CD4-positive, CD25-positive, alpha-beta regulatory T cell (primary cell): Measurements from ENCODE around the gene R3HCC1L. TPM values are rescaled to one million over a fixed set of nuclear protein-coding genes. Genes with fewer than 3 reads are reported as not detected.

Experiments
- ATAC-seq, 2 donors: fragments of 150-1000 bp; cut with Tn5 transposase; one replicate each; pipeline ENCODE4 v1.10.0; 2021; ENCODE audit warnings: low read depth in 2 of 2, moderate number of reproducible peaks in 2 of 2, moderate library complexity in 1 of 2
- DNase-seq, 3 donors: peaks; one replicate each; pipeline versions ENCODE4 v3.0.0 to v3.0.0-alpha.2; 2012 to 2022; ENCODE audit warnings: mixed read lengths in 1 of 3
- H3K27ac ChIP-seq: one replicate; pipeline ENCODE4 v1.7.0; 2013; ENCODE audit warnings: mild to moderate bottlenecking, low read length; ENCODE audit not compliant: insufficient read depth, poor library complexity, severe bottlenecking
- H3K27me3 ChIP-seq: one replicate; pipeline ENCODE4 v1.7.0; 2013; ENCODE audit warnings: low read length; ENCODE audit not compliant: control insufficient read depth, insufficient read depth
- H3K36me3 ChIP-seq: one replicate; pipeline ENCODE4 v1.7.0; 2013; ENCODE audit warnings: mild to moderate bottlenecking, low read length, moderate library complexity; ENCODE audit not compliant: control insufficient read depth, insufficient read depth
- H3K4me1 ChIP-seq: 2 replicates; pipeline ENCODE4 v1.7.0; 2013; ENCODE audit warnings: mild to moderate bottlenecking, low read length; ENCODE audit not compliant: insufficient read depth, control insufficient read depth, poor library complexity, severe bottlenecking
- H3K4me3 ChIP-seq: one replicate; pipeline ENCODE4 v1.7.0; 2013; ENCODE audit warnings: low read depth, mild to moderate bottlenecking, low read length, moderate library complexity
- H3K9me3 ChIP-seq, 2 experiments: 1 replicate in 1 of 2; 2 replicates in 1 of 2; pipeline ENCODE4 v1.7.0; 2013; ENCODE audit warnings: low read length in 2 of 2, mild to moderate bottlenecking in 1 of 2, moderate library complexity in 1 of 2; ENCODE audit not compliant: control insufficient read depth in 2 of 2
- H3K27ac Mint-ChIP-seq, 3 donors: one replicate each; pipeline ENCODE4 v1.8.0; 2020 to 2022; ENCODE audit warnings: mild to moderate bottlenecking in 3 of 3, mixed read lengths in 3 of 3, moderate library complexity in 2 of 3
- H3K27me3 Mint-ChIP-seq: one replicate; pipeline ENCODE4 v1.8.0; 2022; ENCODE audit warnings: mild to moderate bottlenecking, mixed read lengths
- H3K36me3 Mint-ChIP-seq: one replicate; pipeline ENCODE4 v1.8.0; 2020; ENCODE audit warnings: mixed read lengths
- H3K4me1 Mint-ChIP-seq, 4 donors: one replicate each; pipeline ENCODE4 v1.8.0; 2020 to 2022; ENCODE audit warnings: mixed read lengths in 4 of 4, mild to moderate bottlenecking in 1 of 4
- H3K4me3 Mint-ChIP-seq, 4 donors: one replicate each; pipeline ENCODE4 v1.8.0; 2020 to 2022; ENCODE audit warnings: mild to moderate bottlenecking in 4 of 4, mixed read lengths in 4 of 4, moderate library complexity in 3 of 4
- H3K9me3 Mint-ChIP-seq, 7 donors: one replicate each; pipeline ENCODE4 v1.8.0; 2020 to 2022; ENCODE audit warnings: mixed read lengths in 7 of 7, mild to moderate bottlenecking in 3 of 7, moderate library complexity in 2 of 7
- polyA plus RNA-seq, 4 donors: library from polyadenylated mRNA; unstranded; fragments of 300-500 nt; fragmentation: Illumina TruSeq; gene quantifications; one replicate each; pipeline ENCODE4 v1.2.3, GENCODE V29; 2021
- total RNA-seq: library from RNA; stranded (reverse); gene quantifications from one replicate; pipeline ENCODE4 v1.2.3, GENCODE V29; 2022

The R3HCC1L gene
- total and polyA plus RNA-seq, 5 donors from 2014 or later: 10.4 to 29.7 (median 13.3) TPM

GRCh38 chr10:98097175-98097574, 37.3 kb upstream of the R3HCC1L start:
- H3K4me3 ChIP-seq: no peak overlapping the region
- DNase-seq (no peak), ATAC-seq (no peak)
- no peaks in the 10 kb centered on the region for H3K4me1 Mint-ChIP-seq
- no peaks in the 10 kb centered on the region for H3K36me3 Mint-ChIP-seq
- H3K27me3 Mint-ChIP-seq: no peaks in the 10 kb centered on the region
- no peaks in the 10 kb centered on the region for H3K36me3 ChIP-seq
- H3K4me1 ChIP-seq: no peaks in the 10 kb centered on the region
- no peak overlapping the region for H3K27ac ChIP-seq
- H3K4me3 Mint-ChIP-seq: no peak overlapping the region
- no peak overlapping the region for H3K27ac Mint-ChIP-seq
- no peaks in the 10 kb centered on the region for H3K27me3 ChIP-seq
- H3K9me3 Mint-ChIP-seq: no peaks in the 10 kb centered on the region
- H3K9me3 ChIP-seq: no peaks in the 10 kb centered on the region

- H3K27me3 Mint-ChIP-seq: no peaks in the 10 kb centered on the region
- H3K27ac Mint-ChIP-seq: no peak overlapping the region
- Histone ChIP-seq H3K4me3 (no peak overlapping the region), H3K4me1 (no peaks in the 10 kb centered on the region), H3K27me3 (no peaks in the 10 kb centered on the region), H3K27ac (no peak overlapping the region), H3K9me3 (no peaks in the 10 kb centered on the region), H3K36me3 (no peaks in the 10 kb centered on the region)
- no peaks in the 10 kb centered on the region for H3K9me3 Mint-ChIP-seq
- no peak overlapping the region for H3K4me3 Mint-ChIP-seq
- H3K36me3 Mint-ChIP-seq: no peaks in the 10 kb centered on the region
- DNase-seq (no peak), ATAC-seq (no peak)
- no peaks in the 10 kb centered on the region for H3K4me1 Mint-ChIP-seq
Observed at GRCh38 chr10:98097616-98098015, 36.8 kb upstream of the R3HCC1L start.

- H3K27ac Mint-ChIP-seq: peak overlapping the region in 1 of 3 donors; percentile 61
- H3K27me3 ChIP-seq: no peaks in the 10 kb centered on the region
- ATAC-seq (no peak), DNase-seq (no peak)
- H3K9me3 Mint-ChIP-seq: no peaks in the 10 kb centered on the region
- no peaks in the 10 kb centered on the region for H3K4me1 ChIP-seq
- H3K4me3 ChIP-seq: no peak overlapping the region
- no peaks in the 10 kb centered on the region for H3K36me3 ChIP-seq
- H3K9me3 ChIP-seq: no peaks in the 10 kb centered on the region
- no peaks in the 10 kb centered on the region for H3K36me3 Mint-ChIP-seq
- H3K27ac ChIP-seq: no peak overlapping the region
- H3K4me1 Mint-ChIP-seq: no peaks in the 10 kb centered on the region
- no peaks in the 10 kb centered on the region for H3K27me3 Mint-ChIP-seq
- no peak overlapping the region for H3K4me3 Mint-ChIP-seq
Observed at GRCh38 chr10:98098247-98098646, 36.2 kb upstream of the R3HCC1L start.

- Histone ChIP-seq H3K4me3 (no peak overlapping the region), H3K27me3 (no peaks in the 10 kb centered on the region), H3K36me3 (no peaks in the 10 kb centered on the region), H3K4me1 (no peaks in the 10 kb centered on the region), H3K27ac (no peak overlapping the region), H3K9me3 (no peaks in the 10 kb centered on the region)
- no peaks in the 10 kb centered on the region for H3K4me1 Mint-ChIP-seq
- DNase-seq (no peak), ATAC-seq (no peak)
- H3K27me3 Mint-ChIP-seq: peaks cover 4% of the 10 kb centered on the region
- H3K9me3 Mint-ChIP-seq: no peaks in the 10 kb centered on the region
- no peak overlapping the region for H3K4me3 Mint-ChIP-seq
- no peaks in the 10 kb centered on the region for H3K36me3 Mint-ChIP-seq
- no peak overlapping the region for H3K27ac Mint-ChIP-seq
Observed at GRCh38 chr10:98100476-98100875, 34.0 kb upstream of the R3HCC1L start.

GRCh38 chr10:98101366-98101765, 33.1 kb upstream of the R3HCC1L start:
- Histone ChIP-seq H3K27me3 (no peaks in the 10 kb centered on the region), H3K27ac (no peak overlapping the region), H3K4me3 (no peak overlapping the region), H3K9me3 (no peaks in the 10 kb centered on the region), H3K4me1 (no peaks in the 10 kb centered on the region), H3K36me3 (no peaks in the 10 kb centered on the region)
- no peak overlapping the region for H3K4me3 Mint-ChIP-seq
- H3K36me3 Mint-ChIP-seq: no peaks in the 10 kb centered on the region
- H3K27ac Mint-ChIP-seq: no peak overlapping the region
- peaks cover 6% of the 10 kb centered on the region for H3K27me3 Mint-ChIP-seq
- no peak for ATAC-seq
- no peak for DNase-seq
- no peaks in the 10 kb centered on the region for H3K4me1 Mint-ChIP-seq
- H3K9me3 Mint-ChIP-seq: no peaks in the 10 kb centered on the region

GRCh38 chr10:98104125-98104524, 30.3 kb upstream of the R3HCC1L start:
- no peaks in the 10 kb centered on the region for H3K9me3 ChIP-seq
- Mint-ChIP-seq H3K9me3 (peaks cover 0 to 1% (median 0%) of the 10 kb centered on the region in 7 donors), H3K36me3 (no peaks in the 10 kb centered on the region), H3K4me1 (no peaks in the 10 kb centered on the region), H3K4me3 (no peak overlapping the region), H3K27me3 (peaks cover 11% of the 10 kb centered on the region), H3K27ac (no peak overlapping the region)
- DNase-seq (no peak), ATAC-seq (no peak)
- H3K4me3 ChIP-seq: no peak overlapping the region
- no peak overlapping the region for H3K27ac ChIP-seq
- peaks cover 3% of the 10 kb centered on the region for H3K27me3 ChIP-seq
- no peaks in the 10 kb centered on the region for H3K36me3 ChIP-seq
- no peaks in the 10 kb centered on the region for H3K4me1 ChIP-seq

- H3K27me3 ChIP-seq: peaks cover 6% of the 10 kb centered on the region
- no peaks in the 10 kb centered on the region for H3K4me1 ChIP-seq
- no peaks in the 10 kb centered on the region for H3K36me3 ChIP-seq
- peaks cover 0 to 1% (median 0%) of the 10 kb centered on the region in 7 donors for H3K9me3 Mint-ChIP-seq
- H3K9me3 ChIP-seq: no peaks in the 10 kb centered on the region
- H3K27ac ChIP-seq: no peak overlapping the region
- peaks cover 16% of the 10 kb centered on the region for H3K27me3 Mint-ChIP-seq
- no peaks in the 10 kb centered on the region for H3K36me3 Mint-ChIP-seq
- H3K4me1 Mint-ChIP-seq: no peaks in the 10 kb centered on the region
- no peak for ATAC-seq
- no peak overlapping the region for H3K4me3 ChIP-seq
- no peak overlapping the region for H3K4me3 Mint-ChIP-seq
- DNase-seq: no peak
- no peak overlapping the region for H3K27ac Mint-ChIP-seq
Observed at GRCh38 chr10:98106531-98106930, 27.9 kb upstream of the R3HCC1L start.

GRCh38 chr10:98107644-98108430, 26.6 kb upstream of the R3HCC1L start:
- H3K36me3 Mint-ChIP-seq: no peaks in the 10 kb centered on the region
- no peak overlapping the region for H3K4me3 Mint-ChIP-seq
- no peaks in the 10 kb centered on the region for H3K4me1 Mint-ChIP-seq
- H3K27ac Mint-ChIP-seq: no peak overlapping the region
- no peak for DNase-seq
- H3K36me3 ChIP-seq: no peaks in the 10 kb centered on the region
- peaks cover 11% of the 10 kb centered on the region for H3K27me3 ChIP-seq
- H3K4me3 ChIP-seq: no peak overlapping the region
- no peaks in the 10 kb centered on the region for H3K9me3 ChIP-seq
- peaks cover 0 to 1% (median 0%) of the 10 kb centered on the region in 7 donors for H3K9me3 Mint-ChIP-seq
- peaks cover 26% of the 10 kb centered on the region for H3K27me3 Mint-ChIP-seq
- H3K27ac ChIP-seq: no peak overlapping the region
- no peaks in the 10 kb centered on the region for H3K4me1 ChIP-seq
- no peak for ATAC-seq
